Stomach (tissue), 4 donors: ENCODE results near the gene ZNF32.

Experiments
- EP300 ChIP-seq: sonication (generic); formaldehyde crosslinking; IDR thresholded peaks from one replicate; pipeline ENCODE4 v1.6.1; 2017; ENCODE audit warnings: antibody characterized with exemption
- POLR2AphosphoS5 ChIP-seq, 3 donors: sonication (generic); formaldehyde crosslinking; IDR thresholded peaks; one replicate each; pipeline ENCODE4 v1.6.1; 2016; ENCODE audit warnings: antibody characterized with exemption in 3 of 3
- TF ChIP-seq, protein P1 (sequence below), 7 experiments: fragments of 450-650 bp in 4 of 7; fragments of 200-600 bp in 3 of 7; sonication (generic) in 3 of 7; IDR thresholded peaks; one replicate each; pipeline ENCODE4 v1.5.1; 2016 to 2019; ENCODE audit warnings: antibody characterized with exemption in 7 of 7, control low read depth in 2 of 7, mild to moderate bottlenecking in 1 of 7

DNA sequence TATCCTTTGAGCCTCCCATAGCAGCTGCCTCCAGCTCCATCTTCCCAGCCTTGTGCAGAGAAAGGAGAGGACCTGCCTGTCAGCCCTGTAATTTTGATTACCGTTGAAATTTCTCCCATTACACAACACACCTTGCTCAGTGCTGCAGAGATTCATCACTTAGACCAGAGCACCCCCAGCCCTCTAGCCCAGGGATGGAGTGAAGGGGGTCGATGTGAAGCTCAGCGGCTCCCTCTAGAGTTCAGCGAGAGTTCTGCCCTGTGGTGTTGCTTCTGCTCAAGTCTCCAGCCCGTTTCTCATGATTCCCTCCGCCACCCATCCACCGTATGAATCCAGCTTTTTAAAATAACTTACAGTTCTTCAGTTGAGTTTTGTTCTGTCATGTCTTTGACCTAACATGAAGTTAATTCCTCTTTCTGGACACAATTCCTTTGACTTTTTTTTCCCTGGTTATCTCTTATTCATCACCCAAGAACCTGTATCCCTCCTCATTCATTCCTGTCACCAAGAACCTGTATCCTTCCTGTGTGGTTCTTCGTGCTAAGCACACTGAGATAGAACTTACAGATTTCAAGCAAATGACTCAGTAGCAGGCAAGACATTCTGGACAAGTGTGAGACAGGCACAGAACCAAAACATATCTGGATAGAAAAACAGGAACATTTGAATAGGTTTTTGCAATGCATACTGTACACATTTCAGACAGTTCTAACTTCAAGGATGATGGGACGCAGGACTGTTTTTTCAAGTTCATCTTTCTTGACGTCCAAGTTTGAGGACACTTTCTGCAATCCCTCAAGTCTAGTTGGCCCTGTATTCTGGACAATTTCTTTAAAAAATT lies 35.0 kb upstream of the ZNF32 start:
- TF ChIP-seq, protein P1, sequence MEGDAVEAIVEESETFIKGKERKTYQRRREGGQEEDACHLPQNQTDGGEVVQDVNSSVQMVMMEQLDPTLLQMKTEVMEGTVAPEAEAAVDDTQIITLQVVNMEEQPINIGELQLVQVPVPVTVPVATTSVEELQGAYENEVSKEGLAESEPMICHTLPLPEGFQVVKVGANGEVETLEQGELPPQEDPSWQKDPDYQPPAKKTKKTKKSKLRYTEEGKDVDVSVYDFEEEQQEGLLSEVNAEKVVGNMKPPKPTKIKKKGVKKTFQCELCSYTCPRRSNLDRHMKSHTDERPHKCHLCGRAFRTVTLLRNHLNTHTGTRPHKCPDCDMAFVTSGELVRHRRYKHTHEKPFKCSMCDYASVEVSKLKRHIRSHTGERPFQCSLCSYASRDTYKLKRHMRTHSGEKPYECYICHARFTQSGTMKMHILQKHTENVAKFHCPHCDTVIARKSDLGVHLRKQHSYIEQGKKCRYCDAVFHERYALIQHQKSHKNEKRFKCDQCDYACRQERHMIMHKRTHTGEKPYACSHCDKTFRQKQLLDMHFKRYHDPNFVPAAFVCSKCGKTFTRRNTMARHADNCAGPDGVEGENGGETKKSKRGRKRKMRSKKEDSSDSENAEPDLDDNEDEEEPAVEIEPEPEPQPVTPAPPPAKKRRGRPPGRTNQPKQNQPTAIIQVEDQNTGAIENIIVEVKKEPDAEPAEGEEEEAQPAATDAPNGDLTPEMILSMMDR (IDR thresholded peaks at IDR 0.05), result peak in 5 of 7 experiments; percentile 3 to 29 (median 11)
- TF ChIP-seq EP300, result no peak
- no peak for TF ChIP-seq POLR2AphosphoS5 (IDR thresholded peaks at IDR 0.05)
